HepG2 (cell line): ENCODE results near the gene DLL3. TPM values are rescaled to one million over a fixed set of nuclear protein-coding genes. Genes with fewer than 3 reads are reported as not detected.

ENCODE experiments used
- ATAC-seq: fragments of 200-7000 bp; cut with Tn5 transposase; 3 replicates; pipeline ENCODE4 v1.9.1; 2020; ENCODE audit warnings: mild to moderate bottlenecking, moderate library complexity
- BruUV-seq: library from RNA; stranded (reverse); fragments of 400-500 nt; replicated peaks from 2 replicates; lab custom pipeline; 2021; lab: Mats Ljungman, UMichigan
- CTCF ChIA-PET: fragments of 300-600 bp; formaldehyde crosslinking; extraction: SDS; loops from one replicate; lab custom pipeline; 2021; ENCODE audit warnings: low total read pairs, inconsistent platforms, low intra/inter-chr PET ratio; lab: Yijun Ruan, JAX
- POLR2A ChIA-PET: fragments of 350-600 bp; sonication (Branson Sonifier 250); formaldehyde crosslinking; loops from one replicate; lab custom pipeline; 2020; ENCODE audit warnings: antibody characterized with exemption, inconsistent platforms; lab: Yijun Ruan, JAX
- DNase-seq: peaks from one replicate; pipeline ENCODE4 v3.0.0-alpha.2; 2015; ENCODE audit warnings: low spot score
- FAIRE-seq: peaks from 3 replicates; lab custom pipeline; 2011; peaks lifted over from hg19 to GRCh38; lab: Jason Lieb, UNC
- H2AFZ ChIP-seq: one replicate; pipeline ENCODE4 v1.6.1; 2011; ENCODE audit warnings: low read length, inconsistent platforms
- H3K27ac ChIP-seq: fragments of 300-600 bp; 3 replicates; pipeline ENCODE4 v1.8.0; 2011; ENCODE audit warnings: mixed run types, mild to moderate bottlenecking, mixed read lengths, low read length, inconsistent platforms; ENCODE audit not compliant: insufficient read depth; ENCODE audit errors: extremely low read length
- H3K27me3 ChIP-seq, 2 experiments: fragments of 200-600 bp in 1 of 2; 2 replicates in 1 of 2; 3 replicates in 1 of 2; pipeline versions ENCODE4 v1.6.0 to v1.8.0; 2011; ENCODE audit warnings: low read length in 2 of 2, mild to moderate bottlenecking in 2 of 2, moderate library complexity in 2 of 2, inconsistent platforms in 1 of 2; ENCODE audit not compliant: insufficient read depth in 2 of 2, control insufficient read depth in 1 of 2
- H3K36me3 ChIP-seq, 2 experiments: fragments of 200-600 bp in 1 of 2; replicated peaks in 1 of 2; 2 replicates in 1 of 2; 3 replicates in 1 of 2; pipeline versions ENCODE4 v1.5.1 to v1.8.0; 2011; ENCODE audit warnings: low read length in 2 of 2, inconsistent platforms in 1 of 2; ENCODE audit not compliant: insufficient read depth in 2 of 2, control insufficient read depth in 1 of 2
- H3K4me1 ChIP-seq: 2 replicates; pipeline ENCODE4 v1.5.1; 2012; ENCODE audit warnings: low read length, inconsistent platforms; ENCODE audit not compliant: insufficient read depth
- H3K4me2 ChIP-seq: 2 replicates; pipeline ENCODE4 v1.6.0; 2011; ENCODE audit warnings: low read depth, low read length, inconsistent platforms
- H3K4me3 ChIP-seq, 3 experiments: fragments of 200-600 bp in 1 of 3; sonication (generic), shearing (Covaris generic) in 1 of 3; replicated peaks in 1 of 3; 2 replicates each; pipeline ENCODE4 v1.5.1; 2011 to 2016; ENCODE audit warnings: low read length in 3 of 3, inconsistent platforms in 2 of 3, low read depth in 2 of 3, mild to moderate bottlenecking in 2 of 3, control low read depth in 1 of 3, mixed read lengths in 1 of 3; ENCODE audit not compliant: insufficient read depth in 1 of 3
- H3K79me2 ChIP-seq: one replicate; pipeline ENCODE4 v1.6.1; 2011; ENCODE audit warnings: low read length, inconsistent platforms; ENCODE audit not compliant: insufficient read depth
- H3K9ac ChIP-seq: 2 replicates; pipeline ENCODE4 v1.6.0; 2011; ENCODE audit warnings: mild to moderate bottlenecking, low read depth, low read length, inconsistent platforms; ENCODE audit not compliant: insufficient read depth
- H3K9me3 ChIP-seq: 2 replicates; pipeline ENCODE4 v1.5.1; 2012; ENCODE audit warnings: mild to moderate bottlenecking, low read length
- H4K20me1 ChIP-seq: 2 replicates; pipeline ENCODE4 v1.6.0; 2011; ENCODE audit warnings: inconsistent platforms, mild to moderate bottlenecking, low read length, moderate library complexity; ENCODE audit not compliant: insufficient read depth
- BRD4 ChIP-seq: sonication (generic); formaldehyde crosslinking; IDR thresholded peaks from 2 replicates; pipeline ENCODE4 v1.4.0; 2020; ENCODE audit warnings: missing genetic modification reagents
- BRF2 ChIP-seq: sonication (generic); formaldehyde crosslinking; IDR thresholded peaks from 2 replicates; pipeline ENCODE4 v1.8.1; 2022; ENCODE audit warnings: mild to moderate bottlenecking, missing genetic modification reagents
- CSRNP1 ChIP-seq: sonication (generic); formaldehyde crosslinking; IDR thresholded peaks from 2 replicates; pipeline ENCODE4 v1.8.1; 2023; ENCODE audit warnings: mild to moderate bottlenecking, missing genetic modification reagents
- GLI4 ChIP-seq: sonication (generic); formaldehyde crosslinking; IDR thresholded peaks from 2 replicates; pipeline ENCODE4 v1.5.1; 2020; ENCODE audit warnings: missing genetic modification reagents, mild to moderate bottlenecking, moderate library complexity, borderline replicate concordance
- GLMP ChIP-seq: sonication (generic); formaldehyde crosslinking; IDR thresholded peaks from 2 replicates; pipeline ENCODE4 v1.9.0; 2021; ENCODE audit warnings: missing genetic modification reagents, mild to moderate bottlenecking, borderline replicate concordance
- KLF11 ChIP-seq: IDR thresholded peaks from 2 replicates; pipeline ENCODE4 v1.6.1; 2016; ENCODE audit warnings: missing compliant biosample characterization
- MTF1 ChIP-seq: sonication (generic); formaldehyde crosslinking; IDR thresholded peaks from 2 replicates; pipeline ENCODE4 v1.5.0; 2020; ENCODE audit warnings: missing genetic modification reagents
- NFE2 ChIP-seq: sonication (generic); formaldehyde crosslinking; IDR thresholded peaks from 2 replicates; pipeline ENCODE4 v1.4.0; 2020; ENCODE audit warnings: missing genetic modification reagents
- RCOR2 ChIP-seq: IDR thresholded peaks from 2 replicates; pipeline ENCODE4 v1.6.1; 2016; ENCODE audit warnings: missing biosample characterization, missing genetic modification reagents
- RNF2 ChIP-seq: fragments of 450-650 bp; conservative IDR thresholded peaks from 2 replicates; pipeline ENCODE4 v1.6.1; 2016; ENCODE audit warnings: low read depth
- SIN3A ChIP-seq: IDR thresholded peaks from 2 replicates; pipeline ENCODE4 v1.6.1; 2011; ENCODE audit warnings: low read depth, mild to moderate bottlenecking, control low read depth, low read length, borderline replicate concordance
- TBL1XR1 ChIP-seq: fragments of 150-350 bp; IDR thresholded peaks from 2 replicates; pipeline ENCODE4 v1.6.1; 2014; ENCODE audit warnings: borderline replicate concordance, low read length; ENCODE audit not compliant: partially characterized antibody
- ZNF232 ChIP-seq: sonication (generic); formaldehyde crosslinking; IDR thresholded peaks from 2 replicates; pipeline ENCODE4 v1.4.0; 2020; ENCODE audit warnings: missing genetic modification reagents, borderline replicate concordance
- ZNF503 ChIP-seq: sonication (generic); formaldehyde crosslinking; IDR thresholded peaks from 2 replicates; pipeline ENCODE4 v1.4.0; 2020; ENCODE audit warnings: missing genetic modification reagents
- ZNF572 ChIP-seq: sonication (generic); formaldehyde crosslinking; IDR thresholded peaks from 2 replicates; pipeline ENCODE4 v1.5.1; 2020; ENCODE audit warnings: mild to moderate bottlenecking, missing genetic modification reagents
- WGBS: methylation state at CpG from one replicate; pipeline ENCODE4 v1.1.6; 2017; ENCODE audit warnings: low lambda C conversion rate; 5-methylcytosine and 5-hydroxymethylcytosine counted together
- in situ Hi-C: cut with HindIII; loops from 2 replicates; pipeline ENCODE4 v1.10.0; 2017; ENCODE audit warnings: low pct_unique_long_range_greater_than_20kb; ENCODE audit not compliant: extremely low pct_ligation_motif_present
- intact Hi-C: fragments of 100-400 bp; cut with micrococcal nuclease; formaldehyde crosslinking; loops from one replicate; pipeline ENCODE4 v1.10.0; 2022; ENCODE audit not compliant: unreplicated experiment
- polyA plus RNA-seq, 8 experiments: library from polyadenylated mRNA; depleted of rRNA in 3 of 8; stranded (reverse) in 7 of 8; unstranded in 1 of 8; fragments of >200 nt; fragmentation: Illumina TruSeq in 4 of 8; extraction: Trizol in 4 of 8; gene quantifications; 2 replicates each; pipeline versions ENCODE4 v1.2.1 to v1.2.3, GENCODE V29; 2011 to 2016; ENCODE audit warnings: low read depth in 4 of 8, missing spikeins in 1 of 8, mixed read lengths in 1 of 8; ENCODE audit not compliant: insufficient read depth in 1 of 8
- total RNA-seq, 5 experiments: library from RNA; depleted of rRNA; stranded (reverse); fragments of >200 nt; fragmentation: Illumina TruSeq; extraction: Trizol; gene quantifications; 2 replicates each; pipeline ENCODE4 v1.2.3, GENCODE V29; 2016; ENCODE audit warnings: low read depth in 1 of 5

DLL3 gene
- total and polyA plus RNA-seq, 2 of the 13 experiments (the other 11 are each of a cell fraction or from before 2014, with no cell fraction given), result 0.35 to 0.55 TPM

DNA sequence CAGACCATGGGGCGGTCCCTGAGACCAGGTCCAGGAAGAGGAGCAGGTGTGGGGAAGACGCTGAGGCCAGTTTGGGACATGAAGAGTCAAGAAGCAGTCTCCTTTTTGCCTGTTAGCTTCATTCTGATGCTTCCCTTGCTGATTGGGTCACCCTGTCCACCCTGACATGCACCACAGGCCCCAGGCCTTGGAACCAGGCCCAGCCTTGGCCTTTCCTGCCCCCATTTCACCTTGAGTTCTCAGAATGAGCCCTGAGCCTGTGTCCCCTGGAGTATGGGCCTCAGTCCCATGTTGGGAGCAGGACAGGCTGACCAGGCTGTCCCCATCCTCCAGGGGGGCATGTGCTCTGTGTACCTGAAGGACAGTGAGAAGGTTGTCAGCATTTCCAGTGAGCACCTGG is 23.0 kb upstream of the DLL3 start:
- H3K79me2 ChIP-seq, result peaks cover under 1% of the 10 kb centered on the region
- in situ Hi-C loops (no loop called here), intact Hi-C loops (no loop called here)
- TF ChIP-seq KLF11 (CRISPR knock-in tag) (no peak), SIN3A (no peak), BRD4 (CRISPR knock-in tag) (no peak), GLMP (CRISPR knock-in tag) (no peak), RNF2 (no peak), TBL1XR1 (no peak), CSRNP1 (no peak), GLI4 (CRISPR knock-in tag) (no peak), ZNF232 (CRISPR knock-in tag) (no peak), MTF1 (CRISPR knock-in tag) (no peak), BRF2 (CRISPR knock-in tag) (no peak), ZNF572 (no peak), ZNF503 (CRISPR knock-in tag) (no peak), RCOR2 (CRISPR knock-in tag) (no peak), NFE2 (CRISPR knock-in tag) (no peak)
- H3K27ac ChIP-seq, result no peak overlapping the region
- BruUV-seq, result TSS peak; percentile 28
- no peak overlapping the region for H3K4me3 ChIP-seq
- peaks cover 22 to 53% of the 10 kb centered on the region in 2 experiments for H3K36me3 ChIP-seq
- ChIA-PET POLR2A (interaction anchor here (1.7 kb wide), 1 partner anchor 40 kb away, joined by 8 read pairs; the partner anchor contains the start of gene RPS16), CTCF (interaction anchor here (1.1 to 2.9 kb wide), 3 partner anchors 57 to 196 kb away, joined by 3 to 20 read pairs (median 3); partner anchors contain the start of genes EID2B and PLEKHG2)
- H3K4me2 ChIP-seq, result no peak overlapping the region
- no peak for ATAC-seq
- H3K4me1 ChIP-seq, result peaks cover 11% of the 10 kb centered on the region; the same call in 1 of the 2 replicates
- no CpG with 5 or more reads among the region's 2 CpGs for WGBS
- H3K9me3 ChIP-seq, result no peaks in the 10 kb centered on the region
- no peaks in the 10 kb centered on the region for H4K20me1 ChIP-seq
- no peaks in the 10 kb centered on the region; a peak in 2 of 5 replicates for H3K27me3 ChIP-seq
- no peak for FAIRE-seq
- DNase-seq, result no peak
- no peak overlapping the region for H2AFZ ChIP-seq
- no peak overlapping the region for H3K9ac ChIP-seq
